Fibroblast of the conjunctiva (primary cell): ENCODE results near the gene CPM.
A peak's percentile ranks its signal among the peaks of the same experiment; 100 is the strongest.
"Not testable (repeated sequence)": the region's sequence is repeated elsewhere in the genome, so short reads cannot be mapped to it uniquely, and the experiment has no call there.

Experiments
- DNase-seq: peaks from one replicate; pipeline ENCODE4 v3.0.0-alpha.2; 2010; ENCODE audit warnings: low read depth

Gene CPM

GRCh38 chr12:68825569-68826217 is 107.3 kb downstream of the CPM start:
- no peak for DNase-seq

GRCh38 chr12:68824597-68825250 is 108.2 kb downstream of the CPM start:
- DNase-seq: no peak

- no peak for DNase-seq
Measured at GRCh38 chr12:68824131-68824530, 108.8 kb downstream of the CPM start.

GRCh38 chr12:68823696-68824095 is 109.3 kb downstream of the CPM start:
- no peak for DNase-seq

- DNase-seq: no peak
Measured at GRCh38 chr12:68821357-68822188, 111.4 kb downstream of the CPM start.

- not testable (repeated sequence) for DNase-seq
Measured at GRCh38 chr12:68819481-68819880, 113.5 kb downstream of the CPM start.

- DNase-seq: no peak
Measured at GRCh38 chr12:68815928-68816800, 116.8 kb downstream of the CPM start.

- no peak for DNase-seq
Measured at GRCh38 chr12:68815232-68815927, 117.6 kb downstream of the CPM start.

- DNase-seq: no peak
Measured at GRCh38 chr12:68814490-68815231, 118.3 kb downstream of the CPM start.

- DNase-seq: no peak
Measured at GRCh38 chr12:68813242-68813593, 119.8 kb downstream of the CPM start.

GRCh38 chr12:68812553-68813241 is 120.3 kb downstream of the CPM start:
- DNase-seq: no peak

GRCh38 chr12:68811573-68811972 is 121.4 kb downstream of the CPM start:
- DNase-seq: not testable (repeated sequence)

GRCh38 chr12:68810027-68810389 is 123.0 kb downstream of the CPM start:
- DNase-seq: not testable (repeated sequence)

GRCh38 chr12:68809190-68810026 is 123.6 kb downstream of the CPM start:
- DNase-seq: no peak

- DNase-seq: peak; percentile 93
Measured at GRCh38 chr12:68808388-68809189, 124.4 kb downstream of the CPM start.

GRCh38 chr12:68807576-68808387 is 125.2 kb downstream of the CPM start, which contains the start of gene MDM2:
MDM2 (plus strand) TSS chr12:68808177; CDS start chr12:68808478, 301 bp downstream.
- DNase-seq: peak; percentile 89

- not testable (repeated sequence) for DNase-seq
Measured at GRCh38 chr12:68807274-68807575, 125.7 kb downstream of the CPM start.
